ENCODE data around the gene SNPH.

SNPH gene

GRCh38 chr20:1325173-1326030 is 59.3 kb downstream of the SNPH start:
- DNase-seq, result peak; percentile 99

- DNase-seq, result no peak
Observed at GRCh38 chr20:1326031-1326930, 60.2 kb downstream of the SNPH start.

GRCh38 chr20:1327241-1327653 is 61.2 kb downstream of the SNPH start:
- no peak for DNase-seq

GRCh38 chr20:1327827-1328679 is 62.0 kb downstream of the SNPH start:
- DNase-seq, result no peak

GRCh38 chr20:1328680-1329330 is 62.7 kb downstream of the SNPH start, which contains the start of gene SDCBP2:
TSS of gene SDCBP2 (minus strand) at chr20:1329139. CDS start at chr20:1320416, 8,723 bp downstream.
- DNase-seq, result no peak

GRCh38 chr20:1330075-1330830 is 64.2 kb downstream of the SNPH start:
- DNase-seq, result peak; percentile 52 to 75

- DNase-seq, result no peak
Observed at GRCh38 chr20:1331101-1331500, 65.0 kb downstream of the SNPH start.

GRCh38 chr20:1331801-1332453 is 65.8 kb downstream of the SNPH start:
- no peak for DNase-seq

- no peak for DNase-seq
Observed at GRCh38 chr20:1332749-1333300, 66.7 kb downstream of the SNPH start.

GRCh38 chr20:1333462-1334369 is 67.6 kb downstream of the SNPH start:
- DNase-seq, result no peak

GRCh38 chr20:1334370-1334731 is 68.3 kb downstream of the SNPH start:
- DNase-seq, result no peak

- DNase-seq, result no peak
Observed at GRCh38 chr20:1334761-1335160, 68.7 kb downstream of the SNPH start.

GRCh38 chr20:1335961-1336698 is 70.0 kb downstream of the SNPH start:
- DNase-seq, result no peak

- DNase-seq, result no peak
Observed at GRCh38 chr20:1336699-1337367, 70.7 kb downstream of the SNPH start.

GRCh38 chr20:1337441-1337840 is 71.3 kb downstream of the SNPH start:
- DNase-seq, result no peak

- DNase-seq, result no peak
Observed at GRCh38 chr20:1338096-1338495, 72.0 kb downstream of the SNPH start.

GRCh38 chr20:1338801-1339200 is 72.7 kb downstream of the SNPH start:
- DNase-seq, result no peak
